H9 (cell line): ENCODE results near the gene CCN5. TPM values are rescaled to one million over a fixed set of nuclear protein-coding genes. Genes with fewer than 3 reads are reported as not detected.

ENCODE experiments used
- DNase-seq: peaks from one replicate; pipeline ENCODE4 v3.0.0-alpha.2; 2017
- H2AFZ ChIP-seq: one replicate; pipeline ENCODE4 v1.6.1; 2013; ENCODE audit warnings: mild to moderate bottlenecking, low read length, control low read depth, moderate library complexity
- H2AK5ac ChIP-seq: 2 replicates; pipeline ENCODE4 v1.6.1; 2013; ENCODE audit warnings: low read length, control low read depth, mixed read lengths; ENCODE audit not compliant: insufficient read length
- H2BK120ac ChIP-seq: one replicate; pipeline ENCODE4 v1.6.1; 2013; ENCODE audit warnings: low read depth, mild to moderate bottlenecking, low read length, control low read depth, inconsistent platforms; ENCODE audit not compliant: poor library complexity, severe bottlenecking
- H2BK12ac ChIP-seq: 2 replicates; pipeline ENCODE4 v1.6.1; 2013; ENCODE audit warnings: low read length, control low read depth, mixed read lengths, low read depth; ENCODE audit not compliant: insufficient read length
- H2BK15ac ChIP-seq: 2 replicates; pipeline ENCODE4 v1.6.1; 2013; ENCODE audit warnings: low read depth, low read length, control low read depth
- H2BK20ac ChIP-seq: one replicate; pipeline ENCODE4 v1.6.1; 2013; ENCODE audit warnings: low read depth, mild to moderate bottlenecking, low read length, control low read depth, inconsistent platforms; ENCODE audit not compliant: poor library complexity, severe bottlenecking
- H2BK5ac ChIP-seq: 2 replicates; pipeline ENCODE4 v1.6.1; 2013; ENCODE audit warnings: low read length, control low read depth, mixed read lengths; ENCODE audit not compliant: insufficient read length
- H3K14ac ChIP-seq: 2 replicates; pipeline ENCODE4 v1.6.1; 2013; ENCODE audit warnings: low read length, control low read depth; ENCODE audit not compliant: insufficient read depth
- H3K18ac ChIP-seq: 2 replicates; pipeline ENCODE4 v1.6.1; 2013; ENCODE audit warnings: low read depth, mild to moderate bottlenecking, mixed read lengths, low read length, control low read depth; ENCODE audit not compliant: insufficient read length
- H3K23ac ChIP-seq: 2 replicates; pipeline ENCODE4 v1.6.1; 2013; ENCODE audit warnings: low read length, control low read depth, mixed read lengths, low read depth; ENCODE audit not compliant: insufficient read length
- H3K23me2 ChIP-seq: 2 replicates; pipeline ENCODE4 v1.6.1; 2013; ENCODE audit warnings: low read depth, mild to moderate bottlenecking, mixed read lengths, low read length, control low read depth; ENCODE audit not compliant: insufficient read length, poor library complexity, severe bottlenecking
- H3K27ac ChIP-seq: 2 replicates; pipeline ENCODE4 v1.5.1; 2013; ENCODE audit warnings: low read length, control low read depth, mixed read lengths, low read depth; ENCODE audit not compliant: insufficient read length
- H3K27me3 ChIP-seq: 2 replicates; pipeline ENCODE4 v1.6.1; 2013; ENCODE audit warnings: low read length, control low read depth, inconsistent platforms; ENCODE audit not compliant: insufficient read depth
- H3K4ac ChIP-seq: 2 replicates; pipeline ENCODE4 v1.6.1; 2013; ENCODE audit warnings: low read depth, mild to moderate bottlenecking, control low read depth, inconsistent platforms, low read length, moderate library complexity
- H3K4me1 ChIP-seq: 2 replicates; pipeline ENCODE4 v1.6.1; 2013; ENCODE audit warnings: low read length, control low read depth, inconsistent platforms; ENCODE audit not compliant: insufficient read depth
- H3K4me2 ChIP-seq: 2 replicates; pipeline ENCODE4 v1.6.1; 2013; ENCODE audit warnings: low read length, control low read depth, mixed read lengths; ENCODE audit not compliant: insufficient read length, insufficient read depth
- H3K56ac ChIP-seq: 2 replicates; pipeline ENCODE4 v1.6.1; 2013; ENCODE audit warnings: low read depth, mild to moderate bottlenecking, mixed read lengths, low read length, control low read depth; ENCODE audit not compliant: insufficient read length
- H3K79me1 ChIP-seq: 2 replicates; pipeline ENCODE4 v1.6.1; 2013; ENCODE audit warnings: low read depth, mild to moderate bottlenecking, moderate library complexity, low read length, control low read depth, inconsistent platforms; ENCODE audit not compliant: insufficient read depth, poor library complexity, severe bottlenecking
- H3K79me2 ChIP-seq: 2 replicates; pipeline ENCODE4 v1.6.1; 2013; ENCODE audit warnings: low read length, control low read depth, inconsistent platforms; ENCODE audit not compliant: insufficient read depth
- H3K9ac ChIP-seq: 2 replicates; pipeline ENCODE4 v1.6.1; 2013; ENCODE audit warnings: low read length, control low read depth, mixed read lengths; ENCODE audit not compliant: insufficient read length; ENCODE audit errors: extremely low read depth
- H3K9me3 ChIP-seq: one replicate; pipeline ENCODE4 v1.6.1; 2013; ENCODE audit warnings: low read depth, low read length, inconsistent platforms; ENCODE audit not compliant: control insufficient read depth
- H3T11ph ChIP-seq: one replicate; pipeline ENCODE4 v1.6.1; 2013; ENCODE audit warnings: mild to moderate bottlenecking, low read length, control low read depth, inconsistent platforms
- H4K20me1 ChIP-seq: one replicate; pipeline ENCODE4 v1.6.1; 2013; ENCODE audit not compliant: control insufficient read depth, insufficient read length, insufficient read depth
- H4K5ac ChIP-seq: 2 replicates; pipeline ENCODE4 v1.6.1; 2013; ENCODE audit warnings: low read depth, mild to moderate bottlenecking, mixed read lengths, low read length, control low read depth; ENCODE audit not compliant: insufficient read length
- H4K8ac ChIP-seq: replicated peaks from 2 replicates; pipeline ENCODE4 v1.6.1; 2013; ENCODE audit warnings: low read length, control low read depth, mixed read lengths, low read depth; ENCODE audit not compliant: insufficient read length
- H4K91ac ChIP-seq: 2 replicates; pipeline ENCODE4 v1.6.1; 2013; ENCODE audit warnings: low read depth, mild to moderate bottlenecking, moderate library complexity, mixed read lengths, low read length, control low read depth; ENCODE audit not compliant: insufficient read length
- H3K27ac Mint-ChIP-seq, 3 experiments: 2 replicates in 2 of 3; 3 replicates in 1 of 3; pipeline ENCODE4 v1.8.0; 2020 to 2021; ENCODE audit warnings: mixed read lengths in 3 of 3, mild to moderate bottlenecking in 1 of 3, moderate library complexity in 1 of 3
- H3K27me3 Mint-ChIP-seq: 2 replicates; pipeline ENCODE4 v1.8.0; 2021; ENCODE audit warnings: low read depth, mild to moderate bottlenecking, moderate library complexity, mixed read lengths
- H3K36me3 Mint-ChIP-seq, 3 experiments: 2 replicates in 2 of 3; 3 replicates in 1 of 3; pipeline ENCODE4 v1.8.0; 2020 to 2021; ENCODE audit warnings: low read depth in 3 of 3, mixed read lengths in 3 of 3; ENCODE audit not compliant: insufficient read depth in 1 of 3
- H3K4me1 Mint-ChIP-seq, 2 experiments: 2 replicates each; pipeline ENCODE4 v1.8.0; 2020; ENCODE audit warnings: mixed read lengths in 2 of 2
- H3K4me3 Mint-ChIP-seq, 2 experiments: 2 replicates in 1 of 2; 3 replicates in 1 of 2; pipeline ENCODE4 v1.8.0; 2020 to 2021; ENCODE audit warnings: mild to moderate bottlenecking in 2 of 2, mixed read lengths in 2 of 2, moderate library complexity in 1 of 2
- H3K9me3 Mint-ChIP-seq, 2 experiments: 2 replicates in 1 of 2; 3 replicates in 1 of 2; pipeline ENCODE4 v1.8.0; 2020; ENCODE audit warnings: mild to moderate bottlenecking in 2 of 2, mixed read lengths in 2 of 2, moderate library complexity in 1 of 2
- WGBS: extraction: QIAGEN DNeasy Blood & Tissue Kit; methylation state at CpG from one replicate; pipeline ENCODE4 v1.1.7; 2013; ENCODE audit warnings: missing lambda C conversion rate, low lambda C conversion rate, mixed read lengths; ENCODE audit not compliant: insufficient read length; ENCODE audit errors: extremely low coverage; 5-methylcytosine and 5-hydroxymethylcytosine counted together
- total RNA-seq: library from RNA; stranded (reverse); gene quantifications from 2 replicates; pipeline ENCODE4 v1.2.1, GENCODE V29; 2021
- TF ChIP-seq, protein P1 (sequence below): fragments of 200-600 bp; sonication (generic); conservative IDR thresholded peaks from 3 replicates; pipeline ENCODE4 v1.8.0; 2021; ENCODE audit warnings: antibody characterized with exemption, mild to moderate bottlenecking

The CCN5 gene
- total RNA-seq, 1 experiment from 2014 or later, result not detected

- Histone ChIP-seq H3K23me2 (no peaks in the 10 kb centered on the region), H3K9me3 (no peaks in the 10 kb centered on the region), H3K9ac (no peak overlapping the region), H3K79me2 (no peaks in the 10 kb centered on the region), H3T11ph (no peak overlapping the region), H2BK12ac (no peak overlapping the region), H4K5ac (no peak overlapping the region), H3K27me3 (no peaks in the 10 kb centered on the region), H3K56ac (no peak overlapping the region), H2BK15ac (no peak overlapping the region), H2BK20ac (no peak overlapping the region), H3K14ac (no peak overlapping the region), H4K8ac (no peak overlapping the region), H2AFZ (no peak overlapping the region), H3K4me1 (no peaks in the 10 kb centered on the region; the same call in 1 of the 2 replicates), H4K91ac (no peak overlapping the region), H3K23ac (no peak overlapping the region), H3K27ac (no peak overlapping the region), H3K4ac (no peak overlapping the region), H2BK5ac (no peak overlapping the region), H2AK5ac (no peak overlapping the region), H3K4me2 (no peak overlapping the region), H3K79me1 (no peaks in the 10 kb centered on the region), H2BK120ac (no peak overlapping the region), H3K18ac (no peak overlapping the region), H4K20me1 (no peaks in the 10 kb centered on the region)
- peaks cover 4 to 11% of the 10 kb centered on the region in 2 experiments; a peak in 3 of 5 replicates for H3K9me3 Mint-ChIP-seq
- peaks cover 17% of the 10 kb centered on the region in 2 experiments for H3K4me1 Mint-ChIP-seq
- no CpG with 5 or more reads among the region's 7 CpGs for WGBS
- H3K36me3 Mint-ChIP-seq, result peaks cover 0 to 7% (median 2%) of the 10 kb centered on the region in 3 experiments; a peak in 4 of 7 replicates
- TF ChIP-seq, protein P1, sequence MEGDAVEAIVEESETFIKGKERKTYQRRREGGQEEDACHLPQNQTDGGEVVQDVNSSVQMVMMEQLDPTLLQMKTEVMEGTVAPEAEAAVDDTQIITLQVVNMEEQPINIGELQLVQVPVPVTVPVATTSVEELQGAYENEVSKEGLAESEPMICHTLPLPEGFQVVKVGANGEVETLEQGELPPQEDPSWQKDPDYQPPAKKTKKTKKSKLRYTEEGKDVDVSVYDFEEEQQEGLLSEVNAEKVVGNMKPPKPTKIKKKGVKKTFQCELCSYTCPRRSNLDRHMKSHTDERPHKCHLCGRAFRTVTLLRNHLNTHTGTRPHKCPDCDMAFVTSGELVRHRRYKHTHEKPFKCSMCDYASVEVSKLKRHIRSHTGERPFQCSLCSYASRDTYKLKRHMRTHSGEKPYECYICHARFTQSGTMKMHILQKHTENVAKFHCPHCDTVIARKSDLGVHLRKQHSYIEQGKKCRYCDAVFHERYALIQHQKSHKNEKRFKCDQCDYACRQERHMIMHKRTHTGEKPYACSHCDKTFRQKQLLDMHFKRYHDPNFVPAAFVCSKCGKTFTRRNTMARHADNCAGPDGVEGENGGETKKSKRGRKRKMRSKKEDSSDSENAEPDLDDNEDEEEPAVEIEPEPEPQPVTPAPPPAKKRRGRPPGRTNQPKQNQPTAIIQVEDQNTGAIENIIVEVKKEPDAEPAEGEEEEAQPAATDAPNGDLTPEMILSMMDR, result no peak
- H3K4me3 Mint-ChIP-seq, result no peak overlapping the region
- peak overlapping the region in 1 of 3 experiments; percentile 74; a peak in 2 of 7 replicates for H3K27ac Mint-ChIP-seq
- DNase-seq, result peak; percentile 58
- H3K27me3 Mint-ChIP-seq, result peaks cover 2% of the 10 kb centered on the region
Measured at GRCh38 chr20:44692932-44693480, 22.2 kb upstream of the CCN5 start.
